Subcutaneous adipose tissue (tissue), 4 donors: ENCODE data around the gene AMH. TPM values are rescaled to one million over a fixed set of nuclear protein-coding genes. Genes with fewer than 3 reads are reported as not detected.

Experiments used
- total RNA-seq, 4 donors: library from RNA; depleted of rRNA; stranded (reverse); fragments of >200 nt; gene quantifications; one replicate each; pipeline ENCODE4 v1.1.0, GENCODE V29; 2016
- TF ChIP-seq, protein P1 (sequence below): fragments of 450-650 bp; IDR thresholded peaks from one replicate; pipeline ENCODE4 v1.5.1; 2016; ENCODE audit warnings: low read depth, mild to moderate bottlenecking, control low read depth, antibody characterized with exemption, moderate library complexity

AMH gene
- total RNA-seq, 4 donors from 2014 or later: 0.34 TPM; not detected in 3

DNA sequence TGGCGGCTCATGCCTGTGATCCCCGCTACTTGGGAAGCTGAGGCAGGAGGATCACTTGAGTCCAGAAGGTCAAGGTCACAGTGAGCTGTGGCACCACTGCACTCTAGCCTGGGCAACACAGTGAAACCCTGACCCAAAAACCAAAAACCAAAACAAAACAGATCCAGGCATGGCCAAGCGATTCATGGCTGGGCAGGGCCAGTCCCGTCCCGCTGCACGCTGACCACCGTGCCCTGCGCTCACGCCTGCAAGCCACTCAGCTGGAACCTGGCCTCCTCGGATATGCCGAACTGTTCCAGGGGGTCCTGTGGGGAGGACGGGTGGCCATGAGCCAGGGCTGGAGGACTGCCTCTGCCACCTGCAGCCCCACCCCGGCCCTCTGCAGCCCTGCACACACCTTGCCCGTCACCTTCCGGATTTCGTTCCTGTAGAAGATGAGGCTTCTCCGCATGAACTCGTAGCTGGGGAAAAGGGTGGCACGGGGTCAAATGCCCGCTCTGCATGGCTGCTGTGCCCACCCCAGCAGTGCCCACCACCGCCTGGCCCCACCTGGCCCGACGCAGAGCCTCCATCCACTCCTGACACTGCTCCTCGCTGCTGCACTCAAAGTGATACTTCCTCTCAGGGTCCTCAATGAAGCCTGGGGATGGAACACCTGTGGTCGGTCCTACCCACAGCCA lies 15.4 kb upstream of the AMH start:
- TF ChIP-seq, protein P1, sequence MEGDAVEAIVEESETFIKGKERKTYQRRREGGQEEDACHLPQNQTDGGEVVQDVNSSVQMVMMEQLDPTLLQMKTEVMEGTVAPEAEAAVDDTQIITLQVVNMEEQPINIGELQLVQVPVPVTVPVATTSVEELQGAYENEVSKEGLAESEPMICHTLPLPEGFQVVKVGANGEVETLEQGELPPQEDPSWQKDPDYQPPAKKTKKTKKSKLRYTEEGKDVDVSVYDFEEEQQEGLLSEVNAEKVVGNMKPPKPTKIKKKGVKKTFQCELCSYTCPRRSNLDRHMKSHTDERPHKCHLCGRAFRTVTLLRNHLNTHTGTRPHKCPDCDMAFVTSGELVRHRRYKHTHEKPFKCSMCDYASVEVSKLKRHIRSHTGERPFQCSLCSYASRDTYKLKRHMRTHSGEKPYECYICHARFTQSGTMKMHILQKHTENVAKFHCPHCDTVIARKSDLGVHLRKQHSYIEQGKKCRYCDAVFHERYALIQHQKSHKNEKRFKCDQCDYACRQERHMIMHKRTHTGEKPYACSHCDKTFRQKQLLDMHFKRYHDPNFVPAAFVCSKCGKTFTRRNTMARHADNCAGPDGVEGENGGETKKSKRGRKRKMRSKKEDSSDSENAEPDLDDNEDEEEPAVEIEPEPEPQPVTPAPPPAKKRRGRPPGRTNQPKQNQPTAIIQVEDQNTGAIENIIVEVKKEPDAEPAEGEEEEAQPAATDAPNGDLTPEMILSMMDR: no peak

DNA sequence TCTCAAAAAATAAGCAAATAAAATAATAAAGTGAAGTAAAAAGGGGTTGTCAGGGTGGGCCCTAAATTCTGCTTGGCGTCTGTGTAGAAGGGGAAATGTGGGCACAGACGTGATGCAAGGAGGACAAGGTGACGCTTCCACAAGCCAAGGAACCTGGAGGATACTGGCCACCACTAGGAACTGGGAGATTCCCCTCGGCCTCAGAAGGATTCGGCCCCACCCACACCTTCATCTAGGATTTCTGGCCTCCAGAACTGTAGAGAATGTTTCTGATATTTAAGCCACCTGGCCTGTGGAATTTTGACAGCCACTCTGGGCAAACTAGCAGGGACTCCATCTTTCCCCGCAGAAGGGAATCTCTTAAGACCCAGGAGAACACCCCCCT lies 14.1 kb upstream of the AMH start:
- TF ChIP-seq, protein P1: no peak

DNA sequence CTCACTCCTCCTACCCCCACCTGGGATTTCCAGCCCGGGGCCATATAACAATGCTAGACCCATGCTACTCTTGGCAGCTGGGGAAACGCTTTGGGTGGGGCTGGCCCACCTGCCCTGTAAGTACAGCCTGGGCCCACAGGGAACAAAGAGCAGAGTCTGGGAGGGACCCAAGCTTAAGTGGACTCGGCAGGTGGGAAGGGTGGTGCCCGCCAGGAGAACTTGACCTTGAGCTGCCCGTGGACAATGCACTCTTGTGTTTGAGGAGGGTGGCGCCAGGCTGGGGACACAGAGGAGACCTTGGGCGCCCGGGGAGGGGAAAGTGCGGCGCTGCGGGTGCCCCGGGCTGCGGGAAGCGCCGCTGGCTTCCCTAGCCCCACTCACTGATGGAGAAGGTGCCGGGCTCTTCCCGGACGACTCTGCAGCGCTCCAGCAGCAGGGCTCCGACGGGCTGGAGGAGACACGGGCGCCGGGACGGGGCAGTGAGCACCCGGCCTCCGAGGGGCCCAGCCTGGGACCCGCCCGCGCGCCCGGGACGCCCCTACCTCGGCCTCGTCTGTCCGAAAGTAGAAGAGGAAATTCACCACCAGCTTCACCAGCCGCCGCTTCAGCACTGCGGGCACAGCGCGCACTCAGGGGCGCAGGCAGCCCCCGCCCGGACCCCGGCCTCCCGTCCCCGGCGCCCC lies 13.6 kb upstream of the AMH start:
- TF ChIP-seq, protein P1: no peak

DNA sequence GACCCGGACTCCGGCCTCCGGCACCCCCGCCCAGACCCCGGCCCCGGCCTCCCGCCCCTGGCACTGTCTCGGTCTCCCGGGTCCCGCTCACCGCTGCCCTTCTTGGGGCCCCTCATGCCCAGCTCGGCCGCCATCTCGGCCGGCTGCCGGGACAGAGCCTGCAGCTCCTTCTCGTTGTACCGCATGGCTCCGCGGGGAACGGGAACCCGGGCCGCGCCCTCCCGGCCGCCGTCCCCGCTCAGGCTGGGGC lies 13.1 kb upstream of the AMH start:
- TF ChIP-seq, protein P1: no peak

DNA sequence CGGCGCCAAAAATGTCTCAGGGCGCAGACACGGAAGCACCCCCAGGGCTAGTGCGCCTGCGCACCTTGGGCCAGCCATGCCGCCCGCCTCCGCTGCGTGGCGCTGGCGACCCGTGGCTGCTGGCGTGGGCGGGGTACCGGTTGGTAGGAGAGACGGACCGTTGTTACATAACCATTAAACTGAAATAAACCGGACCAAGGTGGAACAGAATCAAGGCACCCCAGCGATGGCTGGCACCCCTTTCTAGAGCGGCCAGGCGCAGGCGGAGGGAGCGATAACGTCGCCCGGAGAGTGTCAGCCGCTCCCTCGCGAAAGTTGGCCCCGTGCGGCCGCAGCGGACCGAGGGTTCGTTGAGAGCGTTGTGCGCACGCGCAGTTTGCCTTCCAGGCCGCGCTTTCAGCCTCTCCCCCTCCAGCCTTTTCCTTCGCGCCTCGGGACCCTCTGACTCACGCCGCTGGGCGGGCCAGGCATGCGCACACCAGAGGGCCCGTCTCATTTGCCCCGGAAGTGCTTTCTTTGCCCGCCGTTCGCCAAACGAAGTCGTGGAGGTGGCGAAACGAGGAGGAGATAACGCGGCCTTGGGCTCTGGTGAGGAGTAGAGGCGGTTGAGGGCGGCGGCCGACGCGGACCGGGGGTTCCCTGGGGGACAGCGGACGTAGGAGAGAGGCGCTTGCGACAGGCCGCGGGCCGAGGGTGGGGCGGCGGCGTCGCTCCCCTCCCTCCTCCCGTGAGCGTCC lies 12.6 kb upstream of the AMH start, which contains the start of the genes PLEKHJ1 and SF3A2:
TSS of gene PLEKHJ1 (minus strand) at position 16 of the 737 bp plus-strand sequence. CDS start 81 bp downstream, outside the sequence.
TSS of gene SF3A2 (plus strand) at position 511 of the 737 bp plus-strand sequence. CDS start 6,595 bp downstream, outside the sequence.
- TF ChIP-seq, protein P1: no peak

DNA sequence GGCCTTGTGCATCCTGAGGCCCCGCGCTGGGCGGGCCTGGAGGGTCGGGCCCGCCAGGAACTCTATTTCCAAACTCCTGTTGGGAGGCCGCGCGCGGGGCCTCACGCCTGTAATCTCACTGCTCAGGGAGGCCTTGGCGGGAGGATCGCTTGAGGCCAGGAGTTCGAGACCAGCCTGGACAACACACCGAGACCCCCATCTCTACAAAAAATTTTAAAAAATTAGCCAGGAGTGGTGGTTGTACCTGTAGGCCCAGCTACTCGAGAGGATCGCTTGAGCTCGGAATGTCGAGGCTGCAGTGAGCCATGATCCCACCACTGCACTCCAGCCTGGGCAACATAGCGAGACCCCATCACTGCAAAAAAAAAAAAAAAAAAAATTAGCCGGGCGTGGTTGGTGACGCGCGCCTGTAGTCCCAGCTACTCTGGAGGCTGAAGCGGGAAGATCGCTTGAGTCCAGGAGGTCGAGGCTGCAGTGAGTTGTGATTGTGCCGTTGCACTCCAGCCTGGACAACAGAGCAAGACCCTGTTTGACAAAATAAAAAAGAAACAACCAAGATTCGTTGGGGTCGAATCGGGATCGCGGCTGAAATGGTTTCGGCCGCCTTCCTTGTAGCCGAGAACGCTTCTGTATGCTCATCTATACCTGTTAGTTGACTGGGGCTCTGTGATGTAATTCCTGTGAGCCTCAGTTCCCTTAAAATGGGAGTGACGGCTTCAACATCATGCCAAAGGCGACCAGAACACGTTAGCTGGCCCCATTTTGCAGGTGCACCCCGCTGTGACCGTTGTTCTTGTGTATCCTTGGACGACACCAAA lies 11.9 kb upstream of the AMH start:
- TF ChIP-seq, protein P1: no peak
